Thyroid gland (tissue), 4 donors: ENCODE results near the gene SOX1.

Experiments
- CTCF ChIP-seq, 6 experiments: fragments of 200-600 bp in 3 of 6; fragments of 450-650 bp in 3 of 6; sonication (generic) in 3 of 6; IDR thresholded peaks; one replicate each; pipeline ENCODE4 v1.5.1; 2016 to 2019; ENCODE audit warnings: antibody characterized with exemption in 6 of 6, mild to moderate bottlenecking in 2 of 6, inconsistent platforms in 1 of 6, moderate library complexity in 1 of 6
- POLR2A ChIP-seq, 2 donors: fragments of 450-650 bp; IDR thresholded peaks; one replicate each; pipeline ENCODE4 v1.6.1; 2017; ENCODE audit warnings: antibody characterized with exemption in 2 of 2, mild to moderate bottlenecking in 2 of 2, moderate library complexity in 1 of 2

GRCh38 chr13:112024577-112024976, 42.4 kb upstream of the SOX1 start:
- no peak for TF ChIP-seq CTCF (IDR thresholded peaks at IDR 0.05)
- no peak for TF ChIP-seq POLR2A (IDR thresholded peaks at IDR 0.05)
